HepG2 (cell line): ENCODE results near the gene ARGLU1. TPM values are rescaled to one million over a fixed set of nuclear protein-coding genes. Genes with fewer than 3 reads are reported as not detected.

Experiments used
- CBX1 ChIP-seq: IDR thresholded peaks from one replicate; pipeline ENCODE4 v1.6.1; 2016; ENCODE audit warnings: antibody characterized with exemption, low read depth
- CBX2 ChIP-seq, 2 experiments: fragments of 200-600 bp in 1 of 2; sonication (generic); formaldehyde crosslinking in 1 of 2; IDR thresholded peaks; 2 replicates each; pipeline versions ENCODE4 v1.7.0 to v1.8.1; 2018 to 2022; ENCODE audit warnings: low read depth in 2 of 2, low read length in 1 of 2, mild to moderate bottlenecking in 1 of 2, missing genetic modification reagents in 1 of 2
- FOXA3 ChIP-seq: IDR thresholded peaks from 2 replicates; pipeline ENCODE4 v1.6.1; 2016; ENCODE audit warnings: missing genetic modification reagents, missing compliant biosample characterization
- KDM6A ChIP-seq: IDR thresholded peaks from 2 replicates; pipeline ENCODE4 v1.6.1; 2016; ENCODE audit warnings: low read depth
- NFYC ChIP-seq: IDR thresholded peaks from 2 replicates; pipeline ENCODE4 v1.6.1; 2016; ENCODE audit warnings: missing genetic modification reagents, missing compliant biosample characterization
- POLR2AphosphoS5 ChIP-seq: IDR thresholded peaks from 2 replicates; pipeline ENCODE4 v1.6.1; 2012; ENCODE audit warnings: low read depth, low read length
- POLR2G ChIP-seq: fragments of 200-400 bp; formaldehyde crosslinking; IDR thresholded peaks from 2 replicates; pipeline ENCODE4 v1.6.1; 2018; ENCODE audit warnings: mild to moderate bottlenecking, low read depth, low read length, moderate library complexity
- SATB2 ChIP-seq: sonication (generic); formaldehyde crosslinking; IDR thresholded peaks from 2 replicates; pipeline ENCODE4 v1.5.0; 2020; ENCODE audit warnings: missing genetic modification reagents
- SMC3 ChIP-seq: IDR thresholded peaks from 2 replicates; pipeline ENCODE4 v1.6.1; 2011; ENCODE audit warnings: low read length, improper control_type of control experiment
- SP5 ChIP-seq: IDR thresholded peaks from 2 replicates; pipeline ENCODE4 v1.6.1; 2016; ENCODE audit warnings: low read depth, borderline replicate concordance
- SRSF4 ChIP-seq: fragments of 200-400 bp; formaldehyde crosslinking; IDR thresholded peaks from one replicate; pipeline ENCODE4 v1.6.1; 2018; ENCODE audit warnings: mild to moderate bottlenecking, low read depth, low read length, moderate library complexity; ENCODE audit not compliant: poor library complexity, severe bottlenecking
- TCF7L2 ChIP-seq: IDR thresholded peaks from 2 replicates; pipeline ENCODE4 v1.6.1; 2011; ENCODE audit warnings: mild to moderate bottlenecking, low read depth, low read length, moderate library complexity
- YY1 ChIP-seq: IDR thresholded peaks from 2 replicates; pipeline ENCODE4 v1.6.1; 2011; ENCODE audit warnings: low read length, low read depth, moderate library complexity, mild to moderate bottlenecking; ENCODE audit not compliant: insufficient read depth, insufficient replicate concordance
- ZFP82 ChIP-seq: sonication (generic); formaldehyde crosslinking; IDR thresholded peaks from 2 replicates; pipeline ENCODE4 v1.5.1; 2020; ENCODE audit warnings: mild to moderate bottlenecking, missing genetic modification reagents, borderline replicate concordance
- ZNF616 ChIP-seq: sonication (generic); formaldehyde crosslinking; IDR thresholded peaks from 2 replicates; pipeline ENCODE4 v1.5.0; 2020; ENCODE audit warnings: low read depth, mild to moderate bottlenecking, missing genetic modification reagents
- ZNF644 ChIP-seq: IDR thresholded peaks from 2 replicates; pipeline ENCODE4 v1.6.1; 2016; ENCODE audit warnings: low read depth
- ZNF776 ChIP-seq: sonication (generic); formaldehyde crosslinking; IDR thresholded peaks from 2 replicates; pipeline ENCODE4 v1.4.0; 2020; ENCODE audit warnings: mild to moderate bottlenecking, missing genetic modification reagents
- ZNF83 ChIP-seq: sonication (generic); formaldehyde crosslinking; IDR thresholded peaks from 2 replicates; pipeline ENCODE4 v1.4.0; 2020; ENCODE audit warnings: missing genetic modification reagents, mild to moderate bottlenecking, borderline replicate concordance
- polyA plus RNA-seq, 8 experiments: library from polyadenylated mRNA; depleted of rRNA in 3 of 8; stranded (reverse) in 7 of 8; unstranded in 1 of 8; fragments of >200 nt; fragmentation: Illumina TruSeq in 4 of 8; extraction: Trizol in 4 of 8; gene quantifications; 2 replicates each; pipeline versions ENCODE4 v1.2.1 to v1.2.3, GENCODE V29; 2011 to 2016; ENCODE audit warnings: low read depth in 4 of 8, missing spikeins in 1 of 8, mixed read lengths in 1 of 8; ENCODE audit not compliant: insufficient read depth in 1 of 8
- total RNA-seq, 5 experiments: library from RNA; depleted of rRNA; stranded (reverse); fragments of >200 nt; fragmentation: Illumina TruSeq; extraction: Trizol; gene quantifications; 2 replicates each; pipeline ENCODE4 v1.2.3, GENCODE V29; 2016; ENCODE audit warnings: low read depth in 1 of 5
- TF ChIP-seq, protein P1 (sequence below): sonication (generic); formaldehyde crosslinking; IDR thresholded peaks from 2 replicates; pipeline ENCODE4 v1.5.1; 2020; ENCODE audit warnings: missing genetic modification reagents, mild to moderate bottlenecking, borderline replicate concordance
- TF ChIP-seq, protein P2 (sequence below): sonication (generic); formaldehyde crosslinking; IDR thresholded peaks from 2 replicates; pipeline ENCODE4 v1.5.0; 2020; ENCODE audit warnings: missing genetic modification reagents, mild to moderate bottlenecking, borderline replicate concordance
- TF ChIP-seq, protein P3 (sequence below): sonication (generic); formaldehyde crosslinking; IDR thresholded peaks from 2 replicates; pipeline ENCODE4 v1.5.1; 2020; ENCODE audit warnings: mild to moderate bottlenecking, missing genetic modification reagents, moderate library complexity
- TF ChIP-seq, protein P4 (sequence below): sonication (generic); formaldehyde crosslinking; IDR thresholded peaks from 2 replicates; pipeline ENCODE4 v1.8.1; 2022; ENCODE audit warnings: low read depth, mild to moderate bottlenecking, missing genetic modification reagents
- TF ChIP-seq, protein P5 (sequence below): sonication (generic); formaldehyde crosslinking; IDR thresholded peaks from 2 replicates; pipeline ENCODE4 v1.5.1; 2020; ENCODE audit warnings: missing genetic modification reagents, mild to moderate bottlenecking, borderline replicate concordance

The ARGLU1 gene
- total and polyA plus RNA-seq, 2 of the 13 experiments (the other 11 are each of a cell fraction or from before 2014, with no cell fraction given) = 47.1 to 70.6 TPM

DNA sequence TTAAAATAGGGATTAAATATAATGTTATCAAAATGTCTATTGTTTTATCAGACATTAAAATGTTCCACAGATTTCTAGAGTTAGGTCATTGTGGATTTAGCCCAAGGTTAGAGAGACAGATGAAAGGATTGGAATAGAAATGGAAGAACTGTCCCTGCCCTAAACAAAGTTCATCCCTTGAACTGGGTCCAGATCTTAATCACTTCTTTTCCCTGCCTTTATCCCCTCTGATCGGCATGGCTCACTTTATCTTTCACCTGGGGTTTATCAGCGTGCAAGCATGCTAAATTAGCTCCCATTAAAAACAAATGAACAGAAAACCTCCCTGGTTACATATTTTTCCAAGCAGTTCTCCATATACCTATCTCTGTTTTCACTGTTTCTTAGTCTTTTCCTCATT, 23.4 kb upstream of the ARGLU1 start (continued):
- TF ChIP-seq, protein P1, sequence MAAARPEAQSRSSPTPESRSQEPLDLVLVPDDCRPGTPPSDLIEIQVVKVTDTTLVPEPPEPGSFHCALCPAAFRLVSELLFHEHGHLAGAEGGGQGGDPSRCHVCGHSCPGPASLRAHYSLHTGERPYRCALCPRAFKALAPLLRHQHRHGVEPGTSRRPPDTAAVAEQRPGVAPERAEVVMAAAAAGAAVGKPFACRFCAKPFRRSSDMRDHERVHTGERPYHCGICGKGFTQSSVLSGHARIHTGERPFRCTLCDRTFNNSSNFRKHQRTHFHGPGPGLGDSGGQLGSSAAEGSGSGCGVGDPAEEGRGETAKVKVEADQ = no peak
- TF ChIP-seq POLR2G (no peak), ZNF644 (CRISPR knock-in tag) (no peak), ZNF616 (CRISPR knock-in tag) (no peak), ZNF776 (CRISPR knock-in tag) (no peak), TCF7L2 (0 out of 2 replicates have a peak, but pooled peaks have one; percentile 22), ZNF83 (no peak), POLR2AphosphoS5 (no peak), FOXA3 (peak; percentile 40; the same call in 1 of the 2 replicates), NFYC (CRISPR knock-in tag) (no peak), SATB2 (no peak), CBX1 (no peak), SRSF4 (no peak), YY1 (no peak), KDM6A (CRISPR knock-in tag) (0 out of 2 replicates have a peak, but pooled peaks have one; percentile 15), ZFP82 (CRISPR knock-in tag) (no peak), SP5 (CRISPR knock-in tag) (peak; percentile 18; the same call in 1 of the 2 replicates), CBX2 (IDR thresholded peaks at IDR 0.05; ENCODE audit: low read depth, low read length) (no peak), CBX2 (CRISPR knock-in tag; IDR thresholded peaks at IDR 0.05; ENCODE audit: low read depth) (no peak), SMC3 (no peak)
- TF ChIP-seq, protein P2, sequence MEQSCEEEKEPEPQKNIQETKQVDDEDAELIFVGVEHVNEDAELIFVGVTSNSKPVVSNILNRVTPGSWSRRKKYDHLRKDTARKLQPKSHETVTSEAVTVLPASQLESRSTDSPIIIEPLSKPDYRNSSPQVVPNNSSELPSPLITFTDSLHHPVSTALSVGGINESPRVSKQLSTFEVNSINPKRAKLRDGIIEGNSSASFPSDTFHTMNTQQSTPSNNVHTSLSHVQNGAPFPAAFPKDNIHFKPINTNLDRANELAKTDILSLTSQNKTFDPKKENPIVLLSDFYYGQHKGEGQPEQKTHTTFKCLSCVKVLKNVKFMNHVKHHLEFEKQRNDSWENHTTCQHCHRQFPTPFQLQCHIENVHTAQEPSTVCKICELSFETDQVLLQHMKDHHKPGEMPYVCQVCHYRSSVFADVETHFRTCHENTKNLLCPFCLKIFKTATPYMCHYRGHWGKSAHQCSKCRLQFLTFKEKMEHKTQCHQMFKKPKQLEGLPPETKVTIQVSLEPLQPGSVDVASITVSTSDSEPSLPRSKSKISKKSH = no peak
- TF ChIP-seq, protein P3, sequence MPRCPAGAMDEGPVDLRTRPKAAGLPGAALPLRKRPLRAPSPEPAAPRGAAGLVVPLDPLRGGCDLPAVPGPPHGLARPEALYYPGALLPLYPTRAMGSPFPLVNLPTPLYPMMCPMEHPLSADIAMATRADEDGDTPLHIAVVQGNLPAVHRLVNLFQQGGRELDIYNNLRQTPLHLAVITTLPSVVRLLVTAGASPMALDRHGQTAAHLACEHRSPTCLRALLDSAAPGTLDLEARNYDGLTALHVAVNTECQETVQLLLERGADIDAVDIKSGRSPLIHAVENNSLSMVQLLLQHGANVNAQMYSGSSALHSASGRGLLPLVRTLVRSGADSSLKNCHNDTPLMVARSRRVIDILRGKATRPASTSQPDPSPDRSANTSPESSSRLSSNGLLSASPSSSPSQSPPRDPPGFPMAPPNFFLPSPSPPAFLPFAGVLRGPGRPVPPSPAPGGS = no peak
- TF ChIP-seq, protein P4, sequence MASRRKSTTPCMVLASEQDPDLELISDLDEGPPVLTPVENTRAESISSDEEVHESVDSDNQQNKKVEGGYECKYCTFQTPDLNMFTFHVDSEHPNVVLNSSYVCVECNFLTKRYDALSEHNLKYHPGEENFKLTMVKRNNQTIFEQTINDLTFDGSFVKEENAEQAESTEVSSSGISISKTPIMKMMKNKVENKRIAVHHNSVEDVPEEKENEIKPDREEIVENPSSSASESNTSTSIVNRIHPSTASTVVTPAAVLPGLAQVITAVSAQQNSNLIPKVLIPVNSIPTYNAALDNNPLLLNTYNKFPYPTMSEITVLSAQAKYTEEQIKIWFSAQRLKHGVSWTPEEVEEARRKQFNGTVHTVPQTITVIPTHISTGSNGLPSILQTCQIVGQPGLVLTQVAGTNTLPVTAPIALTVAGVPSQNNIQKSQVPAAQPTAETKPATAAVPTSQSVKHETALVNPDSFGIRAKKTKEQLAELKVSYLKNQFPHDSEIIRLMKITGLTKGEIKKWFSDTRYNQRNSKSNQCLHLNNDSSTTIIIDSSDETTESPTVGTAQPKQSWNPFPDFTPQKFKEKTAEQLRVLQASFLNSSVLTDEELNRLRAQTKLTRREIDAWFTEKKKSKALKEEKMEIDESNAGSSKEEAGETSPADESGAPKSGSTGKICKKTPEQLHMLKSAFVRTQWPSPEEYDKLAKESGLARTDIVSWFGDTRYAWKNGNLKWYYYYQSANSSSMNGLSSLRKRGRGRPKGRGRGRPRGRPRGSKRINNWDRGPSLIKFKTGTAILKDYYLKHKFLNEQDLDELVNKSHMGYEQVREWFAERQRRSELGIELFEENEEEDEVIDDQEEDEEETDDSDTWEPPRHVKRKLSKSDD (CRISPR knock-in tag) = no peak
- TF ChIP-seq, protein P5, sequence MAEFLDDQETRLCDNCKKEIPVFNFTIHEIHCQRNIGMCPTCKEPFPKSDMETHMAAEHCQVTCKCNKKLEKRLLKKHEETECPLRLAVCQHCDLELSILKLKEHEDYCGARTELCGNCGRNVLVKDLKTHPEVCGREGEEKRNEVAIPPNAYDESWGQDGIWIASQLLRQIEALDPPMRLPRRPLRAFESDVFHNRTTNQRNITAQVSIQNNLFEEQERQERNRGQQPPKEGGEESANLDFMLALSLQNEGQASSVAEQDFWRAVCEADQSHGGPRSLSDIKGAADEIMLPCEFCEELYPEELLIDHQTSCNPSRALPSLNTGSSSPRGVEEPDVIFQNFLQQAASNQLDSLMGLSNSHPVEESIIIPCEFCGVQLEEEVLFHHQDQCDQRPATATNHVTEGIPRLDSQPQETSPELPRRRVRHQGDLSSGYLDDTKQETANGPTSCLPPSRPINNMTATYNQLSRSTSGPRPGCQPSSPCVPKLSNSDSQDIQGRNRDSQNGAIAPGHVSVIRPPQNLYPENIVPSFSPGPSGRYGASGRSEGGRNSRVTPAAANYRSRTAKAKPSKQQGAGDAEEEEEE (CRISPR knock-in tag) = no peak
